Endothelial cell of umbilical vein (primary cell): Measurements from ENCODE around the gene NYAP2. TPM values are rescaled to one million over a fixed set of nuclear protein-coding genes. Genes with fewer than 3 reads are reported as not detected.

Experiments
- BruUV-seq: library from RNA; stranded (reverse); fragments of 400-500 nt; replicated peaks from 2 replicates; lab custom pipeline; 2021; lab: Mats Ljungman, UMichigan
- CTCF ChIA-PET: fragments of 300-600, 350-600 bp; sonication (Branson Sonifier 250); formaldehyde crosslinking; loops from one replicate; lab custom pipeline; 2021; ENCODE audit warnings: antibody characterized with exemption, inconsistent platforms; lab: Charles Lee
- POLR2A ChIA-PET: fragments of 300-600, 350-600 bp; sonication (Branson Sonifier 250); formaldehyde crosslinking; loops from one replicate; lab custom pipeline; 2021; ENCODE audit warnings: antibody characterized with exemption, inconsistent platforms; lab: Charles Lee
- DNase-seq: peaks from one replicate; pipeline ENCODE4 v3.0.0-alpha.2; 2011; ENCODE audit warnings: low read depth, low spot score
- FAIRE-seq: peaks from 2 replicates; lab custom pipeline; 2011; peaks lifted over from hg19 to GRCh38; lab: Jason Lieb, UNC
- H2AFZ ChIP-seq: 2 replicates; pipeline ENCODE4 v1.6.0; 2012; ENCODE audit warnings: low read depth, low read length, control low read depth, inconsistent platforms
- H3K27ac ChIP-seq: 2 replicates; pipeline ENCODE4 v1.5.1; 2011; ENCODE audit warnings: low read depth, mild to moderate bottlenecking, control low read depth, low read length, moderate library complexity; ENCODE audit not compliant: insufficient read depth
- H3K27me3 ChIP-seq, 2 experiments: 2 replicates each; pipeline versions ENCODE4 v1.6.0 to v1.6.1; 2011; ENCODE audit warnings: low read length in 2 of 2, mixed read lengths in 1 of 2; ENCODE audit not compliant: control insufficient read depth in 2 of 2, insufficient read depth in 2 of 2
- H3K36me3 ChIP-seq, 2 experiments: 2 replicates in 1 of 2; 3 replicates in 1 of 2; pipeline ENCODE4 v1.5.1; 2011; ENCODE audit warnings: low read length in 2 of 2, mild to moderate bottlenecking in 1 of 2, moderate library complexity in 1 of 2; ENCODE audit not compliant: control insufficient read depth in 2 of 2, insufficient read depth in 2 of 2; ENCODE audit errors: extremely low read depth in 1 of 2
- H3K4me1 ChIP-seq: 3 replicates; pipeline ENCODE4 v1.5.1; 2011; ENCODE audit warnings: mild to moderate bottlenecking, low read length; ENCODE audit not compliant: control insufficient read depth, insufficient read depth; ENCODE audit errors: extremely low read depth
- H3K4me2 ChIP-seq: 2 replicates; pipeline ENCODE4 v1.6.1; 2011; ENCODE audit warnings: low read length, control low read depth, mixed read lengths; ENCODE audit not compliant: insufficient read depth
- H3K4me3 ChIP-seq, 3 experiments: fragments of 200-600 bp in 1 of 3; sonication (generic), shearing (Covaris generic) in 1 of 3; replicated peaks in 1 of 3; 2 replicates each; pipeline ENCODE4 v1.5.1; 2011 to 2016; ENCODE audit warnings: control low read depth in 3 of 3, low read length in 3 of 3, mild to moderate bottlenecking in 2 of 3, inconsistent platforms in 1 of 3, low read depth in 1 of 3, moderate library complexity in 1 of 3; ENCODE audit not compliant: insufficient read depth in 1 of 3
- H3K79me2 ChIP-seq: 2 replicates; pipeline ENCODE4 v1.6.0; 2012; ENCODE audit warnings: low read length, inconsistent platforms; ENCODE audit not compliant: control insufficient read depth, insufficient read depth
- H3K9ac ChIP-seq: replicated peaks from 2 replicates; pipeline ENCODE3; 2011; ENCODE audit warnings: low read length, control low read depth; ENCODE audit not compliant: insufficient read depth; ENCODE audit errors: extremely low read depth
- H3K9me1 ChIP-seq: replicated peaks from 3 replicates; pipeline ENCODE4 v1.6.0; 2011; ENCODE audit warnings: mild to moderate bottlenecking, low read length; ENCODE audit not compliant: control insufficient read depth, insufficient read depth; ENCODE audit errors: extremely low read depth
- H3K9me3 ChIP-seq: replicated peaks from 2 replicates; pipeline ENCODE4 v1.5.1; 2012; ENCODE audit warnings: low read length, inconsistent platforms; ENCODE audit not compliant: control insufficient read depth, insufficient read depth
- H4K20me1 ChIP-seq: replicated peaks from 2 replicates; pipeline ENCODE3; 2011; ENCODE audit warnings: mild to moderate bottlenecking, low read length; ENCODE audit not compliant: control insufficient read depth, insufficient read depth; ENCODE audit errors: extremely low read depth
- CTCF ChIP-seq, 2 donors: IDR thresholded peaks; 1 replicate in 1 of 2; 2 replicates in 1 of 2; pipeline ENCODE4 v1.5.1; 2011; ENCODE audit warnings: low read length in 2 of 2, mild to moderate bottlenecking in 2 of 2, moderate library complexity in 2 of 2, control low read depth in 1 of 2, inconsistent platforms in 1 of 2, low read depth in 1 of 2; ENCODE audit not compliant: insufficient read depth in 1 of 2; ENCODE audit errors: extremely low read depth in 1 of 2
- EZH2 ChIP-seq: IDR thresholded peaks from 2 replicates; pipeline ENCODE4 v1.6.1; 2012; ENCODE audit warnings: borderline replicate concordance, low read depth, mild to moderate bottlenecking, moderate library complexity, low read length, inconsistent platforms; ENCODE audit not compliant: severe bottlenecking
- FOS ChIP-seq: IDR thresholded peaks from 2 replicates; pipeline ENCODE4 v1.6.1; 2011; ENCODE audit warnings: mild to moderate bottlenecking, low read length, moderate library complexity, borderline replicate concordance; ENCODE audit not compliant: insufficient read depth
- GATA2 ChIP-seq: IDR thresholded peaks from 2 replicates; pipeline ENCODE4 v1.7.0; 2011; ENCODE audit warnings: low read depth, mild to moderate bottlenecking, moderate library complexity, mixed read lengths, low read length; ENCODE audit not compliant: insufficient read length, insufficient read depth
- JUN ChIP-seq: IDR thresholded peaks from 2 replicates; pipeline ENCODE4 v1.6.1; 2011; ENCODE audit warnings: borderline replicate concordance, low read depth; ENCODE audit not compliant: insufficient read length, insufficient read depth
- MAX ChIP-seq: IDR thresholded peaks from 2 replicates; pipeline ENCODE4 v1.6.1; 2011; ENCODE audit not compliant: insufficient read depth, insufficient read length
- MYC ChIP-seq: IDR thresholded peaks from one replicate; pipeline ENCODE4 v1.6.1; 2011; ENCODE audit warnings: mild to moderate bottlenecking, low read depth, low read length
- POLR2A ChIP-seq: IDR thresholded peaks from 2 replicates; pipeline ENCODE4 v1.6.1; 2012; ENCODE audit warnings: low read depth, mild to moderate bottlenecking, control low read depth, low read length
- POLR2AphosphoS5 ChIP-seq: IDR thresholded peaks from 2 replicates; pipeline ENCODE4 v1.6.1; 2012; ENCODE audit warnings: low read depth, mild to moderate bottlenecking, control low read depth, low read length, moderate library complexity; ENCODE audit not compliant: insufficient read depth
- dilution Hi-C: fragments of 300-500 bp; cut with MboI; formaldehyde crosslinking; loops from one replicate; pipeline ENCODE4 v1.15.0; 2019; ENCODE audit warnings: low sequenced_read_pairs; ENCODE audit not compliant: extremely low pct_ligation_motif_present
- intact Hi-C: fragments of 100-400 bp; cut with micrococcal nuclease; formaldehyde crosslinking; loops from one replicate; pipeline ENCODE4 v1.10.0; 2022
- polyA plus RNA-seq, 4 experiments: library from polyadenylated mRNA; depleted of rRNA in 3 of 4; stranded (reverse) in 3 of 4; unstranded in 1 of 4; fragments of >200 nt; gene quantifications; 2 replicates each; pipeline versions ENCODE4 v1.2.1 to v1.2.3, GENCODE V29; 2011 to 2012; ENCODE audit warnings: missing spikeins in 1 of 4
- total RNA-seq: library from RNA; stranded (reverse); gene quantifications from 2 replicates; pipeline ENCODE4 v1.2.3, GENCODE V29; 2021

NYAP2 gene
- total and polyA plus RNA-seq, 2 donors (not counting 3 experiments of a cell fraction or from before 2014, with no cell fraction given) = not detected

GRCh38 chr2:225378984-225379383 is 20.5 kb upstream of the NYAP2 start:
- DNase-seq (no peak), FAIRE-seq (no peak)
- CTCF ChIA-PET = no interaction called here
- Histone ChIP-seq H3K4me2 (no peak overlapping the region), H3K9me1 (no peaks in the 10 kb centered on the region), H3K27me3 (no peaks in the 10 kb centered on the region), H3K4me1 (no peaks in the 10 kb centered on the region), H3K4me3 (no peak overlapping the region), H3K9me3 (no peaks in the 10 kb centered on the region), H3K9ac (no peak overlapping the region), H3K27ac (no peak overlapping the region), H3K36me3 (no peaks in the 10 kb centered on the region), H3K79me2 (no peaks in the 10 kb centered on the region), H4K20me1 (no peaks in the 10 kb centered on the region), H2AFZ (no peak overlapping the region)
- intact Hi-C loops = no loop called here
- dilution Hi-C loops = no loop called here
- POLR2A ChIA-PET = no interaction called here
- TF ChIP-seq POLR2AphosphoS5 (no peak), EZH2 (no peak), MAX (no peak), FOS (no peak), GATA2 (no peak), POLR2A (no peak), MYC (no peak), CTCF (IDR thresholded peaks at IDR 0.05; ENCODE audit: extremely low read depth in 1 of 2, insufficient read depth in 1 of 2, low read depth in 1 of 2, low read length in 2 of 2) (no peak), JUN (no peak)
- no TSS peak for BruUV-seq
